NCI-H510A (cell line): ENCODE results near the gene LRRC61.
"Not testable (repeated sequence)": the region's sequence is repeated elsewhere in the genome, so short reads cannot be mapped to it uniquely, and the experiment has no call there.

Source experiments
- DNase-seq: peaks from one replicate; lab custom pipeline; 2025; lab: John Stamatoyannopoulos, UW

LRRC61 gene

GRCh38 chr7:150383710-150384397 lies 60.7 kb downstream of the LRRC61 start:
- DNase-seq: peak; percentile 91

GRCh38 chr7:150384406-150385301 lies 61.5 kb downstream of the LRRC61 start:
- no peak for DNase-seq

- DNase-seq: no peak
Measured at GRCh38 chr7:150385302-150385723, 62.2 kb downstream of the LRRC61 start.

- not testable (repeated sequence) for DNase-seq
Measured at GRCh38 chr7:150385884-150386283, 62.7 kb downstream of the LRRC61 start.
